SH-SY5Y (cell line): ENCODE measurements around the gene ATP6V1G2.

ENCODE experiments used
- GATA2 ChIP-seq: IDR thresholded peaks from 2 replicates; pipeline ENCODE4 v1.6.1; 2011; ENCODE audit warnings: mild to moderate bottlenecking, low read depth, low read length
- GATA3 ChIP-seq: IDR thresholded peaks from 2 replicates; pipeline ENCODE4 v1.6.1; 2011; ENCODE audit warnings: low read depth, mild to moderate bottlenecking, low read length, moderate library complexity

ATP6V1G2 gene

DNA sequence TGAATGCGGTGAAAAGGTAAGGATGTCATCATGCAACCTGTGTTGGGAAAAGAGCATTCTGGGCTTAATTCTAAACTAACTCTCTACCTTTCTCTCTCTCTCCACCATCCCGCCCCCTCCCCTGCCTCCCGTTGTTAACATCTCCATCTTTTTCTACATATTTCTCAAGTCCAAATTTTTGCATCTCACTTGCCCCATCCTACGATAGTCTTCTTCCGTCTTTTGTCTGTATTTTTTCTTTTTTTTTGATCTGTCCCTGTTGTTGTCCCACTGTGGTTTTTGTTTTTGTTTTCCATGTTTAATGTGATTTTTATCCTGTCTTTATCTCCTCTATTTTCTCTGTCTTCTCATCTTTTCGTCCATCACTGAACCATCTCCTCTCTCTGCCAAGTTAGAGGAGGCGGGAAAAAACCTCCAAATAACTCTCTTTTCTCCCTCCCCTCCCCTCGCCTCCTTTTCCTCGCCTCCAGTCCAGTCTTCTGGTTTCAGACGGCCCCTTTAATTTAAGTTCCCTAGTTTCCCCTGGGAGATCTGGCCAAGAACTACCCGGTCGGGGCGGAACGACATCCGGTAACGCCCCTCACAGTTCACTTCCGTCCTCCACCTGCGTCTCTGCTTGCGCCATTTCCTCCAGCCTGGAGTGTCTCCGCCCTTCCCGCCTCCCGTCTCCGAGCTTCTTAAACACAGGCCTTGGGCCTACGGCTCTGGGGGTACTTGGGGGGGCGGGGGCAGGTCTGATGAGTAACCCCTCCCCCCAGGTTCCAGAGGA lies 734 bp upstream of the ATP6V1G2 start, which contains the start of gene NFKBIL1:
TSS of gene NFKBIL1 (plus strand) at position 651 of the 769 bp plus-strand sequence. CDS start at position 738, 87 bp downstream.
- TF ChIP-seq GATA2 = peak; percentile 50
- no peak for TF ChIP-seq GATA3

DNA sequence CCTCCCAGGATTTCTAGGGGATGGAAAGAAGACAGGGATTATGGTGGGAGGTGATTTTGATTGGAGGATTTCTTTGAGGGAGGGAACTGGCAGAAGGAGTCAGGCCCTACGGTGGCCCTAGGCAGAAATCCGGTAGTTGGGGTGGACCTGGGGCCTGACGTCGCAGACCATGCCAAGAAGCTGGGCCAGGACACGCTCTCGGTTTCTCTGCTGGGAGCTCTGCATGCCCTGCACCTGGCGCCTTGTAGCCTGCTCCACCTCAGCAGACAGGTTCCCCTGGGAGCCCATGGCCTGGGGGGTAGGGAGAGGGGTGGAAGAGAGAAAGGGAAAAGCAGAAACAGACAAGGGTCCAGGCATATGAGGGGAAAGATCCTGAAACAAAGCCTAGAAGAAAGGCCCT lies 1.1 kb downstream of the ATP6V1G2 start:
- TF ChIP-seq GATA3 = no peak
- no peak for TF ChIP-seq GATA2

DNA sequence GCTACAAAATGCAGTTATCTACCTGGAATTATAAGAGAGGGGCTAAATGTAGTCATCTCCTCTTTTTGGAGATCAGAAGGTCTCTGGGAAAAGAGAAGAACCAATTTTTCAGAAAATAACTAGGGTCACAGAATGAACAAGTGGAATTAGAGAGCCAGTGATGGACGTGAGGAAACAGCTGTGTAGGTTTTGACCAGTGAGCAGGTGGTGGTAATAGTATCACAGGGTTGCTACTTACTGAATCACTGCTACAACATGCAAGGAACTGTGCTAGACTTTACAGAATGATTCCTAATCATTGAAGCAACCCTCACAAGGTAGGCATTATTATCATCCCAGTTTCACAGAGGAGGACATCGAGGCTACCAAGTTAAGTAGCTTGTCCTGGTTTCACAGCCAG lies 1.7 kb downstream of the ATP6V1G2 start:
- no peak for TF ChIP-seq GATA3
- TF ChIP-seq GATA2 = no peak

GRCh38 chr6:31543639-31544038 lies 2.8 kb downstream of the ATP6V1G2 start:
- TF ChIP-seq GATA3 (no peak), GATA2 (no peak)

DNA sequence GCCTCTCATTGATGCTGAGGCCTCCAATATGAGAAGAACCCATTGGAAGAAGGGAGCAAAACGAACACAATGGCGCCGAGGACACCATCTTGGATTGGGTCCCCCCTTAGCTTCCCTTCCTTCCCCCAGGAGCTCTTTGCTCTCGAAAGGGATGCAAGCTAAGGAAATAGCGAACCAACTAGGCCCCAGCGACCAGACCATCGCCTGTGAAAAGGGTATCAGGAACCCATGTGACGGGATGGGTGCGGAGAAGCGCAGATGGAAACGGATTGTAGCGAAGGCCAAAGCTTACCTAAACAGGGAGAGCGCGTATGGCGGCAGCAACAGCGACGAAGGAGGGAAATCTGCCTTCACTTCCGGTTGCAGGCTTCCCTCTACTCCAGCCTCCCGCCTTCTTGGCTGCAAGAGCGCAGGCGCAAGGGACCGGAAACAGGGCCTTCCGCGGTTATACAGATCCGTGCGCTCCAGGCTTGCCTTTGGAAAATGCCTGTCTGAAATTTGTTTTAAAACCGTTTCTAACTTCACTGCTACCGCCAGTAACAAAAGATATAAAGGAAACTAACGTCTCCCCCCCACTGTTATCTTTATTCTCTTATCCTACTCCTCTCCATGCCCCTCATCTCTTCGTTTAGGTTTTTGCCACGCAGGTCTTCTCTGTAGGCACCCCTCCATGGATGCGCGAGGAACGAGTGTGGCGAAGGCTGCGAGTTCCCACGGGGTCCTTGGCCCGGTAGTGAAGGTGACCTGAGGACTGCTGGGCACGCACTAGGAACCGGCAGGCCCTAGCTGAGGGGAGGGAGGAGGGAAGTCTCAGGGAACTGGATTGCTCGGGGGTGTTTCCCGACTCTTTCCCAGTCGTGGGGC lies 4.5 kb downstream of the ATP6V1G2 start, which contains the start of gene DDX39B:
TSS of gene DDX39B (minus strand) at position 346 of the 864 bp plus-strand sequence. CDS start 1,471 bp downstream, outside the sequence.
- no peak for TF ChIP-seq GATA3
- TF ChIP-seq GATA2 = no peak

DNA sequence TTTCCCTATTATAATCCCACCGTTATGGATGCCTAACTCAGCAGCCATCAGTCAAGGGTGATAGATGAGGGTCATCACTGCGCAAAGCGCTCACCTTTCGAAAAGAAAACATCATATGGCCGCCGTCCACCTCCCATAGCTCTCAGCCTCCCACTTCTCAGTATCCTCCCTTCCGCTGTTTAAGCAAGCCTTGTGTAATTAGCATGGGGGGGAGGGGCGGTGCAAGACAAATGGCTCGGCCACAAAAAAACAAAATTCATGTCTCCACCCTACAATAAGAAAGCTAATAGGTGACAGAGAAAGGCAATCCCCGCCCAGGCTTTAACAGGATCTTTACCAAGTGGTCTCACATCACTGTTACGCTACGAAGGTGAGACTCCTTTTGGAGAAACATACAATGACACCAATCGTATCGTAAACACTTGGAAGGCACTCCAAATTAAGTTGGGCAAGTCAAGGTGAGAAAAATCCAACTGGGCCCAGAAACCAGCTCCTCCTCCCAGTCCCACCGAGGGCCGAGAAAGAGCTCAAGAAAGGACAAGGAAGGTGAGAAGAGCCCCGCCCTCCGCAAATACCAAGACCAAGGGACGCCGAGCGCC lies 5.2 kb downstream of the ATP6V1G2 start:
- TF ChIP-seq GATA2 = no peak
- TF ChIP-seq GATA3 = no peak

GRCh38 chr6:31540640-31541039 lies 5.8 kb downstream of the ATP6V1G2 start:
- TF ChIP-seq GATA2 = no peak
- TF ChIP-seq GATA3 = no peak

DNA sequence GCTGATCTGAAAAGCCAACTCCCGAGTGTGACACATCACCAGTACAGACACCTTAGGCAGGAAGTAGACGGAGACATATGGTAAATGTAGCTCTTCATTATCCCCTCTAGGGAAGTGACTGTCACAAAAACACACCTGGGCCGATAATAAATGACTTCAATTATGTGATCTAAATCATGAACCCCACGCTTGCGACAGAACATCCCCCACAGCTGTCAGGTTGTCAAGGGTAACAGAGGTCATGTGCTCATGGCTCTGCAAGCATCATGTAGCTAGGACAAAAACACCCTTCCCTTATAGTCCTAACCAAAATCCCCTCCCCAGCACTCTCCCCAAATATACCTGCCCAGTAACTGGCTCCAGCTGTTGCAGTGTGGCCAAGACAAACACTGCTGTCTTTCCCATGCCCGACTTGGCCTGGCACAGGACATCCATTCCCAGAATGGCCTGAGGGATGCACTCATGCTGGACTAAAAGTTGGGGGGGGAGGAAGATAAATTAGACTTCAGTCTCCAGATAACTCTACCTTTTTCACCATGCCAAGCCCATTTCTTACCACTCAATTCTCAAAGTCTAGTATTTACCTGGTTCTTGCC lies 7.5 kb downstream of the ATP6V1G2 start:
- no peak for TF ChIP-seq GATA2
- no peak for TF ChIP-seq GATA3

GRCh38 chr6:31535538-31536324 lies 10.7 kb downstream of the ATP6V1G2 start:
- TF ChIP-seq GATA2 = no peak
- TF ChIP-seq GATA3 = no peak

- TF ChIP-seq GATA2 = no peak
- no peak for TF ChIP-seq GATA3
These were observed 11.8 kb downstream of the ATP6V1G2 start for GRCh38 chr6:31534521-31535040.

- TF ChIP-seq GATA2 = no peak
- TF ChIP-seq GATA3 = no peak
These were observed 12.4 kb downstream of the ATP6V1G2 start for GRCh38 chr6:31534011-31534410.

GRCh38 chr6:31533455-31533841 lies 13.0 kb downstream of the ATP6V1G2 start:
- TF ChIP-seq GATA2 (no peak), GATA3 (no peak)
